ENCODE measurements around the gene MATN4.
A peak's percentile ranks its signal among the peaks of the same experiment; 100 is the strongest.

Gene MATN4

DNA sequence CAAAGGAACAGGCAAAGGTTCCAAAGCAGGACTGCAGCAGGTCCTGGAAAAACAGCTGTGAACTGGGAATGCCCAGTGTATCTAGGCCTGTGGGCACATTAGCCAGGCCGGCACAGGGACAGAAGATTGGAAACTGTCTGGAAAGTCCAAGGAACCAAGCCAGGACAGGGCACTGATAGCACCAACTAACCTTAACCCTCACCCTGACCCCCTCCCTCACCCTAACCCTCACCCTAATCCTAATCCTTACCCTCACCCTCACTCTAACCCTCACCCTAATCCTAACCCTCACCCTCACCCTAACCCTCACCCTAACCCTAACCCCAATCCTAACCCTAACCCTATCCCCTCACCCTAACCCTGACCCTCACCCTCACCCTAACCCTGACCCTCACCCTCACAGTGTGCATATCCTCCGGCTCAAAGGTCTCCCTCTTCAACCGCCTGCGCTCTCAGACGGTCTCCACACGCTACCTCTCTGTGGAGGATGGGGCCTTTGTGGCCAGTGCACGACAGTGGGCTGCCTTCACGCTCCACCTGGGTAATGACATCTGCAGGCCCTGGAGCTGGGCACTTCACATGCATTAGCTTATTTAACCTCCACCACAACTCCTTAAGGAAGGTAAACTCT lies 5.1 kb upstream of the MATN4 start:
- DNase-seq: no peak

DNA sequence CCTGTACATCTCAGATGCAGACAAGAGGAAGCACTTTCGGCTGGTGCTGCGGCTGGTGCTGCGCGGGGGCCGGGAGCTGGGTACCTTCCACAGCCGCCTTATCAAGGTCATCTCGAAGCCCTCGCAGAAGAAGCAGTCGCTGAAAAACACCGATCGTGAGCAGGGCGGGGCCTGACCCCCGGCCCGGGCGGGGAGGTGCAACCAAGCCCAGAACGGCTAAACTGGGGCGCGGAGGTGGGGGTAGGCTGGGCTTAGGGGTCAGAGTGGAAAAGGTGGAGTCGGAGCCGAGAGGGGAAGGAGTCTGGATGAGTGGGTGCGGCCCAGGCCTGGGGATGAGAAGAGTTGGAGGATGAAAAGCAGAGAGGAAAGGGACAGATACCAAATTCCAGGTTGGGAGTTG lies 4.1 kb upstream of the MATN4 start:
- no peak for DNase-seq

DNA sequence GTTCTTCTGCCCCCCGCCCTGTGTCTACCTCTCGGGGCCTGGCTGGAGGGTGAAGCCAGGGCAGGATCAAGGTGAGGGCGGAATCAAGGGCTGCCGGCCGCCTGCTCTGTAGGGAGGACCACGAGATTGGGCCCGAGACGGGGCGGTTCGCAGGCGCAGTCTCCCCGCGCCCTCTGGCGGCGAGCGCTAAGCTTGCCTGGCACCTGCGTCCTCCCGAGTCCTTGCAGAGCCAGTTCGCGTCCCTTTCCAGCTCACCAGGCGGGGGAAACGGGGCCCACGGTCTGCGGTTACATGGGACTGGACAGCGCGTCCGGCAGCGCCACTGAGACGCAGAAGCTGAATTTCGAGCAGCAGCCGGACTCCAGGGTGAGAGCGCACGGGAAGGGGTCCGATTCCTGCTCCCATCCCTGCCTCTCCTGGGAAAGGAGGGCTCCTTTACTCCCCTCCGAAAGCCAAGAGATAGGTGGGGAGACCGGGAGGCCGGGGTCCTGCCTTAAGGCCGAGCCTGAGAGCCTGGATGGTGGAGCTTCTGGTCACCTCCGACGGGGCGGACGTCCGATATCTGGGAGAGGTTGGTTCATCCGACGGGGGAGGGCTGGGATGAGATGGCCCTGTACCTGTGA lies 3.6 kb upstream of the MATN4 start:
- DNase-seq: peak; percentile 67

DNA sequence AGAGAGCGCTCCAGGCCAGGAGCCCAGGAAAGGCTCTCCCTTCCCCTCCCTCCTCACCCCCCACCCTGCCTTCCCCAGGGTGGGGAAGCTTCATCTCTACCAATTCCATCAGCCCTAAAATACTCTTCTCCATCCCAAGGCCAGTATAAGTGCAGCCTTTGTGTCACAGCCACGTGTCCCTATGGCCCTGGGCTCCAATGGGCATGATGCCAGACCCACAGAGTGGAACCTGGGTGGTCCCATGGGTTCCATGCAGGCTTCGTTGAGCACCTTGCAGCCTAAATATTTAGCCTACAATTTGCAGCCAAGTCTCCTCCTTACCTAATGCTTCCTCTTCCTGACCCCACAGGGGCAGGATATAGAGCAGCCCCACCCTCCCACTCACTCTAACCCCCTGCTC lies 976 bp upstream of the MATN4 start:
- DNase-seq: no peak

DNA sequence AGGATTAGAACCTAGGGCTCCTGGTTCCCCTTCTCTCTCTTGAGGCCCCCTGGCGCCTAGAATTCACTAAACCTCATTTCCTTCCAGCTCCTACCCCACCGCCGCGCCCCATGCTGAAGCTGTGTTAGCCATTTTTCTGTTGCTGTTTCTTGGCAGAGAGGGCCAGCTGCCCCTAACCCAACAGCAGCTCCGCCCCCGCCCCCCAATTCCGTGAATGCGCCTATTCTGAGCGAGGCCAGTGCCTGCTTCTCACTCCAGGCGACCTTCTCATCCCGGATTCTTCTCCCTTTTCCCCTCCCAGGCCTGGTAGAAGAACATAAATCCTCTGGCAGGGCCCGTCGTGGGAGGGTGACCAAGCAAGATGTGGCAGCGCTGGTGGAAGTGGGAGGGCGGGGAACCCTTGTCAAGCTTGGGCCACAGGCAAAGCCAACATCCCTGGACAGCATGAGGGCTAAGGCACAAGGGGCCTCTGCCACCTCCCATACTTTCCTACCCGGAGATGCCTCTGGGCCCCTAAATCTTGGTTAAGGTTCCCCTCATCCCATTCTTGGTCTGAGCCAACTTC lies 941 bp downstream of the MATN4 start:
- no peak for DNase-seq

DNA sequence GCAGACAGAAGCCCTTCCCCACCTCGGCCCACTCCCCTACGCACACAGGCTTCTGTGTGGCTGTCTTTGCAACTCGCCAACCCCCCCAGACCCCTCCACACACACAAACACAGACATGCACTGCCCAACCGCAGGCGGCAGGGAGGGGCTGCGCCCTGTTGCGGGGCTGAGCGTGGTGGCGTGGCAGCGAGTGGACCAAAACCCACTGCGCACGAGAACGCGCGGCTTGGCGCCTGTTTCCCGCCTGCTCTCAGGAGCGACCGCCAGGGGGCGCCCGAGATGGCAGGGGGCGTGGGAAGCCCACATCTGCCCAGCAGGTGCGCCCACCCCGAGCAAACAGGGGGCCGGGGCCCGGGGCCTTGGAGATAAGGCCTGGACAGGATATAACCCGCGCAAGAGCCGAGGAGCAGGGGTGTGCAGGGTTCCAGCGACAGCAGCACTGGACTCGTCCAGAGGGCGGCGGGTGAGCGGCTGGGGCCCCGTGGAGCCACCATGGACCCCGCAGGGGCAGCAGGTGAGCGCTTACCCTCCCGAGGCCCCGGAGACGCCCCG lies 1.6 kb downstream of the MATN4 start, which contains the start of gene RBPJL:
RBPJL (plus strand) TSS at position 410 of the 552 bp plus-strand sequence; CDS start at position 493, 83 bp downstream.
- no peak for DNase-seq

DNA sequence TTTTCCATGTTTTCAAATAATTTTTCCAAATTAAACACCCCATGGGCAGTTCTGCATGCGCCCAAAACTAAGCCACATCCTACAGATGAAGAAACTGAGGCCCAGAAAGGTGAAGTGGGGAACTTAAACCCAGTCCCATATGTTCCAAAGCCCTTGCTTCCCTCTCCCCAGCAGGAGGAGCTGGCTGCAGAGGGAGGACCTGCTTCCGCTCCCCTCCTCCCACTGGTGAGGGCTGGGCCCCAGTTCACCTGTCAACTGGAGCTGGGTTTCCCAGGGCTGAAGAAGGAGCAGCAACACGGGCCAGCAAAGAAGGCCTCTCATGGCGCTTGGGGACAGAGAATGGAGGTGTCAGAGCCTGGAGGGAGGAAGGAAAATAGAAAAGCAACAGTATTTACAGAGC lies 2.8 kb downstream of the MATN4 start:
- no peak for DNase-seq

DNA sequence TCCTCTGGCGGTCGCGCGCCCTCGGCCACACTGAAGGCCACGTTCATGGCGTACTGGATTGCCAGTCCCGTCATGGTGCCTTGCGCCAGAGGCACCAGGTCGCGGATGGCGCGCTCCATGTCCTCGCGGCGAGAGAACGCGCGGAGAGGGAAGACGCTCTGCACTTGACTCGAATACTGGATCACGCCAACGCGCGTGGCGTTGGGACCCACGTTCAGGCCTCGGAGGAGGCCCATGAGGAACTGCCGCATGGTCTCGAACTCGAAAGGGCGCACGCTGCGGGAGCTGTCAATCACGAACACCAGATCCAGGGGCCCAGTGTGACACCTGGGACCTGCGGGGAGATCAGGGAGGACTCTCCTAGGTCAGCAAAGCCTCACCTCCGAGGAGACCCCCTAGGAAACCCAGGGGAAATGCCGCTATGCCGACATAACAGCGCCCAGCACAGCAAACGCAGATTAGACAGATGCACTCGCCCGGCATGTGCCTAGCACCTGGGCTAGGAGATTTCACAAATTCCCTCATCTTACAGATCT lies 3.6 kb downstream of the MATN4 start:
- no peak for DNase-seq

DNA sequence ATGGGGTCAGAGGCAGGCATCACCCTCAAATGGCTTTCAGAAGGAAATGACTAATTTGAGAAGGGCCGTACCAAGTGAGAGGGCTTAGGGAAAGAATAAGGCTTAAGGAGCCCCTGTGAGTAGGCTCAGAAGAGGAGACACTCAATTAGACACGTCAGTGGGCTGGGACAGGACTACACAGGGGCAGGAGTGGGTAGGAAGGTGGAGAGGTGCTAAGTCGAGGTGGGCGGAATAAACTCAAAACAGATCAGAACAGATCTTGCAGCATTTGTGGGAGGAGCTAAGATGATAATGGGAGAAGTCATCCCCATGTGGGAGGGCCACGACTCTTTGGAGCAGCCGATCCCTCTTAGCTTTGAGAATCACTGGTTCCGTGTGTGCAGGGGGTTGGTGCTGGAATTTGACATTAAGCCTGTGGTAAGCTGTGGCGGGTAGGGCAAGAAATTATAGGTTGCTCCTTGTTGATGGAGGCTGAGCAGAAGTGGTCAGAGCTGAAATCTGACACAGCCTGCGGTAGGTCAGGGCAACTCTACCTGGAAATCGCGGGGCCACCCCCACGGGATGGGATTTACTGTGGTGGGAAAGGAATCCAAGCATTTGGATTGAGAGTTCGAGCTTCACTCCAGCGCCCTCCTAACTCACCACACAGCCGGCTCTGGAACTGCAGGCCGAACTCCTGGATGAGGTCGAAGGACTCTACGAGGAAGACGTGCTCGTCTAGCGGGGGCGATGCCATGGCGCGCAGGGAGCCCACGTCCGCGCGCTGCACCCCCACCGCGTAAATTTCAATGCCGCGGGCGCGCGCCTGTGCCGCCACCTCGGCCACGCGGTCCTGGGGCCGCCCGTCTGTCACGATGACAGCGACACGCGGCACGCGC lies 4.3 kb downstream of the MATN4 start:
- DNase-seq: no peak

DNA sequence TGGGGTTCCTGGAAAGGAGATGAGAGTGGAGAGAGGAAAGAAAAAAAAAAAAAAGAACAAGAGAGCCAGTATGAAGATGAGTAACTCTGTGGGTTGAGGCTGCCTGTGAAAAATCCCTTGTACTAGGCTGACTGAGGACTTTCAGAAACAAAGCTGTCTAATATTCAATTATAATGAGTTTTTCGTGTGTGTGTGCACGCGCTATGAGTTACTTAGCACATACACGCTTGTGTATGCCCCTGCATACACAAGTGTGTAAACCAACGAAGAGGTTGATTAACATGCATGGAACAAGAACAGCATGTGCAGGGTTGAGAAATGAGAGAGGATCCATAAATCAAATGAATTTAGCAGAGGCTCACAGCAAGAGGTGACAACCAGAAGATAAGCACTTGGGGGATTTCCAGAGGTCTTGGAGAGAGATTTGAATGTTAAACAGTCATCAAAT lies 6.3 kb downstream of the MATN4 start:
- DNase-seq: no peak

DNA sequence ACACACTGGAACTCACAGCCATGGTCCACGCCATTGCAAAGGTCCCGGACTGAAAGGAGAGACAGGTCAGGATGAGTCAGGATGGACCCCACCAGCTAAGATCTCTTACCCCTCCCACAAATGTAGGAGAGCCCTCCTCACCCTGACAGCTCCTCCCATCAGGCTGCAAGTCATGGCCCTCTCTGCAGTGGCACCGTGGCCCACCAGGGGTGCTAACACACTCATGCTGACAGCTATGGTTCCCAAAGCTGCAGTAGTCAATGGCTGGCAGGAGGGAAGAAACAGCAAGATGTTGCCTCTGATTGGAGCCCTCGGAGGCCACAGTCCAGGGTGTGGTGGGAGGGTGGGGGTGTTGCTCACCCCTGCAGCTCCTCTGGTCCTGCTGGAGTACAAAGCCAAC lies 7.1 kb downstream of the MATN4 start:
- peak; percentile 68 for DNase-seq

DNA sequence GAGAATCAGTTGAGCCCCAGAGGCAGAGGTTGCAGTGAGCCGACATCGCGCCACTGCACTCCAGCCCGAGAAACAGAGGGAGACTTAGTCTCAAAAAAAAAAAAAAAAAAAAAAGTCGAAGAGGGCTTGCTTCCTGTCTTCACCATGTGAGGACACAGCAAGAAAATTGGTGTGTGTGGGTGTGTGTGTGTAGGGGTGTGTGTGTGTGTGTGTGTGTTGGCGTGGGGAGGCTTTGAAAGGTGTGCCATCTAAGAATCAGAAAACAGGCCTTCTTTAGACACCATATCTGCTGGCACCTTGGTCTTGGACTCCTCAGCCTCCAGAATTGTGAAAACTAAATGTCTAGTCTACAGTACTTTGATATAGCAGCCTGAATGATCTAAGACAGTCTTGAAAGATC lies 8.3 kb downstream of the MATN4 start:
- no peak for DNase-seq

DNA sequence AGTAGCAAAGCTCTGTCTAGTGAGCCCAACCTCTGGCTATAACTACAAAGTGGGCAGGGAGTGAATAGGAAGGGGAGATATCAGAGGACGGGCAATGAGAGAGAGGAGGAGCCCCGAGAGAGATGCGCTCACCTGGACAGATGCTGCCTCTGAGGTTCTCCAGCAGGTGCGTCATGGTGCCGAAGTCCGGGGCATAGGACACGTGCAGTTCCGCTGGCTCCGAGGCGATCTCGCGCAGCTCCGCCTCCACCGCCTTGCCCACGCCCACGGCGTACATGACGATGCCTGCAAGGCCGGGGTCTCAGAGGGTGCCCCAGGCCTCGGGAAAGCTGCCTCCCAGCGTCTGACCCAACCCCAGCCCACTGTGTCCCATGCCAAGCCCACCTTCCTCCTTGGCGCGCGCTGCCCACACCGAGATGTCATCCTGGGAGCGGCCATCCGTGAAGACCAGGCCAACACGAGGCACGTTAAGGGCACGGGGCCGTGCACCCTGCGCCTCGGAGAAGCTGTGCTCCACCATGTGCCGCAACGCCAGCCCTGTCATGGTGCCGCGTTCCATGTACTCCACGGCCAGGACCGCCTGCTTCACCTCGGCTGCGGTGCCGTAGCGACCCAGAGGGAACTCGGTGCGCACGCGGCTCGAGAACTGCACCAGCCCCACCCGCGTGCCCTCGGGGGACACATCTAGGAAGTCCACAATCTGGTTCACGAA lies 10.2 kb downstream of the MATN4 start:
- DNase-seq: no peak

DNA sequence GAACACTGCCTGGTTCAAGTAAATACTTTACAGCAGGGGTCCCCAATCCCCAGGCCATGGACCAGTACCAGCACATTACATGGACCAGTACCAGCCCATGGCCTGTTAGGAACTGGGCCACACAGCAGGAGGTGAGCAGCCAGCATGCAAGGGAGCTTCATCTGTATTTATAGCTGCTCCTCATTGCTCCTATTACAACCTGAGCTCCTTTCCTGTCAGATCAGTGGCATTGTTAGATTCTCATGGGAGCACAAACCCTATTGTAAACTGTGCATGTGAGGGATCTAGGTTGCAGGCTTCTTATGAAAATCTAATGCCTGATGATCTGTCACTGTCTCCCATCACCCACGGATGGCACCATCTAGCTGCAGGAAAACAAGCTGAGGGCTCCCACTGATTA lies 13.4 kb downstream of the MATN4 start:
- no peak for DNase-seq

DNA sequence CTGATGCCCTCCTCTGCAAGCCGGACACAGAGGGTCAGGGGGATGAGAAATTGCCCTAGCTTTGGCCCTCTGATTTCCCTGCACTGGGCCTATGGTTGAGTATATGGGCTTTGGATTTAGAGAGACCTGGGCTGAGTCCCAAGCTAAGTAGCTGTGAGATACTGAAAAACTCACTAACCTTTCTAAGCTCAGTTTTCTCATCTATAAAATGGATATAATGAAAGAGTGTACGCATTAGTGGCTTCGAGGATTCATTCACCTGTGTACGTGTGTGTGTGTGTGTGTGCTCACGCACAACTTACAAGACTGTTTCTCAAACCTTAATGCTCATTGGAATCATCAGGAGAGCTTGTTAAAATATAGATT lies 14.1 kb downstream of the MATN4 start:
- DNase-seq: no peak

DNA sequence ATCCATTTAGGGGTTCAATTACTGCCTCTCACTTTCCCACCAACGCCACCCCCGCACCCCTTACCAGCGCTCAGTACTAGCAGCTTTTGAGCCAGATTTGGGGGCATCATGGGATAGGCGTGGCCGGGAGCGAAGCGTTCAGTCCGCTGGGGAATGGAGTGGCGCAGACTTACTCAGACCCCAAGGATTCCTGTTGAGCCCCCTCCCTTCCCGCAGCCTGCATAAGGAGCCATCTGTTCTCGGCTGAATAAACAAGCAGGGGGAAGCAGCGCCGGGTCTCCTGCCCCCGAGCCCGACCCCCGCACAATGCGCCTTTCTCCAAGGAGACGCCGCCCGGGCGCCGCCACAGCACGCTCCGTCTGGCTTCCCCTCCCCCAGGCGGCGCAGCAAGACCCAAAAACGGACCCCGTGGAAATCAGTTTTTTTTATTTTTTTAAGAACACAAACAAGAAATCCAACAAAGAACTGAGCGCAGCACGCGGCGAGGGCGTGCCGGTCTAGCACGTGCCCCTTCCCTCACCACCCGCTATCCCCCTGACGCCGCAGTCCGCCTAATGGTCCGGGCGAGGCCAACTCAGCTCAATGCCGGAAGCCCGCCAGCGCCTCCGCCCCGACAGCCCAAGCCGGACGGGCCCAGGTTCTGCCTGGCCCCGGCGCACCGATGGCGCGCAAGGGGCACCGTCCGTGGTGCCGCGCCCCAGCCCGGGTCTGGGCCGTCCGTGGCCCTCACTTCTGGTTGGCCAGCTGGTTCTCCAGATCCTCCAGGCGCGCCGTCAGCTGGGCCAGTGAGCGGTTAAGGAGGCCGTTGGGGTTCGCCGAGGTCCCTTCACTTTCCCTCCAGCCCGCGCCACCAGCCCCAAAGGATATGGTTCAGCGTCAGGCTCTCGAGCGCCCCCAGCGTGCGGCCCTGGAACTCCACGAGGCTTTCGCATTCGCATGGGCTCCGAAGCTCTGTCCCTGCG lies 14.8 kb downstream of the MATN4 start:
- DNase-seq: peak; percentile 74

DNA sequence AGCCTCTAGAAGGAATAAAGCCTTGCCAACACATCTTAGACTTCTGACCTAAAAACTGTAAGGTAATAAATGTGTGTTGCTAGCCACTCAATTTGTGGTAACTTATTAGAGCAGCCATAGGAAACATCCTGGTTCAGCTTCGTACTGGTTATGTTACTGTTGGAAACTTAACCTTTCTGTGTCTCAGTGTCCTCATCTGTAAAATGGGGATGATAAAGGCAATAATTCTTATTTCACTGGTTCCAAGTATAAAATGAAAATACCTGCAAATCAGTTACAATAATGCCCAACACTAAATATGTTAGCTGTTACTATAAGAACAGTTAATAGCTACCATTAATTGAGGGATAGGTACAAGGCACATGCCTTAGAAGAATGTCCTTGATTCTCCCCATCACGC lies 15.8 kb downstream of the MATN4 start:
- no peak for DNase-seq

DNA sequence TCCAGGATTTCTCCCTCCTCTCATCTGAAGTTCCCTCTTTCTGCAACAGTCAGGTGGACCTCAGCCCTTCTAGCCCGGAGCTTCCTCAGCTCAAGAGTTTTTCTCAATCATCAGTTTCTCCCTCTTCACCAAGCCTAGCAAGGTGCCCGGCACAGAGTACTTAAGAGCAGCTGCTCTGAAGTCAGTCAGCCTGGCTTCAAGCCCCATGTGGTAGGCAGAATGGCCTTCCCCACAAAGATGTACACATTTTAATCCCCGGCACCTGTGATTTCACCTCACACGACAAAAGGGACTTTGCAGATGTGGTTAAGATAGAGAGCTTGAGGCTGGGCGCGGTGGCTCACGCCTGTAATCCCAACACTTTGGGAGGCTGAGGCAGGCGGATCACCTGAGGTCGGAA lies 16.6 kb downstream of the MATN4 start:
- no peak for DNase-seq

DNA sequence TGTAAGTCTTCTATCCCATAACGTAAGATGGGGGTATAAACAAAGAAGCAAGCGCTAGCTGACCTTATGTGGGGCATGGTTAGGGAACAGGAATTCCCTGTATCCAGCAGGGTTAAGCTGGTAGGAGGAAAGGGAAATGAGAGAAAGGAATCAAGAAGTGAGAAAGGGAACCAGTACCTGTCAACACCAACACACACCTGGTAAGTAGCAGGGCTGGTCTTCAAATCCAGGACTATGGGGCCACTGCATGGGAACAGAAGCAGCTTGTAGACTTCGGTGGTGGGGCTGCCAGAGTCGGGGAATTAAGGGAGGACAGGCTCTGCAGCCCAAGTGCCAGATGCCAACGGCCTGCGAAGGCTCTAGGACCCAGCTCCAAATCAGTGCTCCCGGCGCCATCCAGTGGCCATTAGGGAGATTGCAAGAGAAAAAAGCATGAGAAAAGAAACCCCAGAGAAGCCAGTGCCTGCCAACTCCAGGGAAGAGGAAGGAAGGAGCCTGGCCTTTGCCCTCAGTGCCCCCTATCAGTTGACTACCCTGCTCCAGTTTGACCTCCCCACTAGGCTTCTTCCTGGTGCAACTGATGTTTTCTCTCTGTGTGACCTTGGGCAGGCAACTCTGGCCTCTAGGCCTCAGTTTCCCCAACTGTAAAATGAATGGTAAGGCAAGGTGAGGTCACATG lies 17.3 kb downstream of the MATN4 start:
- peak; percentile 66 for DNase-seq

DNA sequence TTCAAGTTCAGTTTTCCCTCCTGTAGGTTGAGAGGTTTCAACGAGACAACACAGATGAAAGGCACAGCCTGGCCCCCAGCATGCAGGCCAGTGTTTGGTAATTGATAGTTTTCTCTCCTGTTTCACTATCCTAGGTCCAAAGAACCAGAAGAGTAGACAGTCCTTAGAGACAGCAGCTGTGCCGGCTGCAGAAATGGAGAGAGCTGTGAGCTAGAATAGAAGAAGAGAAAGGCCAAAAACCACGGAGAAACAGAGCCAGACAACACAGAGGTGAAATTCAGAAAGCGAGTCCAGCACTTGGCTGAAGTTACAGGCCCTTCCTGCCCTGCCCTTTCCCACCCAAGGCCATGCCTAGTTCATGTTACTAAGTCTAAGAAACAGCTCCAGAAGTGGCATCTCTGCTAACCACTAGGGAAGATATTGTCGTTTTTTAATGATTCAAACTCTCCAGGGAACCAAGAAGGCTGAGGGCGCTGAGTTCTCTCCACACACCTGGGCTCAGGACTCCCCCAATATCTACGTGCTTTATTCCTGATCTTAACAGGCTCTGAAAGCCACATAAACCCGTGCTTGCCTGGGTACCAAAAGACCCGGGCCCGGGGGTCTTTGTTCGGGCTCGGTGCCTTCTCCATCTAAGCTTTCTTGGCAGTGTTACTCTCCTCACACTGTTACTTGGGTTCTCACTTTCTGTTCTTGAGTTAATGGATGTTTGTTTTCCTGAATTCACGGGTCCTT lies 18.0 kb downstream of the MATN4 start:
- DNase-seq: no peak
